Mesenteric fat pad (tissue), 1 donor: ENCODE measurements around the gene OLFM2. TPM values are rescaled to one million over a fixed set of nuclear protein-coding genes. Genes with fewer than 3 reads are reported as not detected.

ENCODE experiments used
- DNase-seq: peaks from one replicate; pipeline ENCODE4 v3.0.0-alpha.2; 2020; ENCODE audit warnings: low spot score
- total RNA-seq: library from RNA; stranded (reverse); fragmentation: NEBNext Ultra II Directional; extraction: Animal tissue kit (Norgen Biotek cat#: 25700); gene quantifications from one replicate; pipeline ENCODE4 v1.2.1, GENCODE V29; 2021
- donor health status: DM: yes; HTN: yes; CAD: no.

Gene OLFM2
- total RNA-seq, 1 donor from 2014 or later: 15.9 TPM

GRCh38 chr19:9910625-9911024 lies 25.7 kb downstream of the OLFM2 start:
- DNase-seq: no peak

GRCh38 chr19:9909251-9909650 lies 27.1 kb downstream of the OLFM2 start:
- DNase-seq: no peak

DNA sequence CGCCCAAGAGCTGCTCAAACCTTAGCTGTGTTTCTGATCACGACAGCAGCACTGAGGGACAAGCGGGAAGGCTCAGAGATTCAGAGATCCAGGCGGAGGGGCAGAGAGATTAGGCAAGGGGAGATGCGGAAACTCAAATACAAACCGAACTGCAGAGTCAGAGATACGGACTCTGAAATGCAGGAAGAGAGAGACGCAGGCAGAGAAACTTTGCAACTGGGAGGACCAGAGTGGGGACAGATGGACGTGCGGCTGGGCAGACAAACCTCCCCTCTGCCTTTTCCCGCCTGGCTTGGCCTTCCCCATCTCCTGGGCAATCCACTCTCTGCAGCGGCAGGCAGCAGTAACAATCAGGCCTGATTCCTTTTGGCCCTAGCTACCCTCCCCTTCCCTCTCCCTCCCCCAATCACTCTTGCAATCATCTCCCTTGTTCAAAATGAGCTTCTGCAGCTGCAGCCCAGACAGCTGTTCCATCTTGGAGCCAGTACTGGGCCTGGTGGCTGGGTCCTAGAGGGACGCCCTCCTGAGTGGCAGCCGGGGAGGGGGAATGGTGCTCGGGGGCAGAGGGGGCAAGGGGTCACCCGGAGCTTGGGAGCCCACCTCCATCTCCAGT lies 29.7 kb downstream of the OLFM2 start:
- no peak for DNase-seq

- DNase-seq: no peak
Observed at GRCh38 chr19:9903336-9903735, 33.0 kb downstream of the OLFM2 start.

GRCh38 chr19:9901642-9902041 lies 34.7 kb downstream of the OLFM2 start:
- no peak for DNase-seq

GRCh38 chr19:9901020-9901419 lies 35.3 kb downstream of the OLFM2 start:
- no peak for DNase-seq

DNA sequence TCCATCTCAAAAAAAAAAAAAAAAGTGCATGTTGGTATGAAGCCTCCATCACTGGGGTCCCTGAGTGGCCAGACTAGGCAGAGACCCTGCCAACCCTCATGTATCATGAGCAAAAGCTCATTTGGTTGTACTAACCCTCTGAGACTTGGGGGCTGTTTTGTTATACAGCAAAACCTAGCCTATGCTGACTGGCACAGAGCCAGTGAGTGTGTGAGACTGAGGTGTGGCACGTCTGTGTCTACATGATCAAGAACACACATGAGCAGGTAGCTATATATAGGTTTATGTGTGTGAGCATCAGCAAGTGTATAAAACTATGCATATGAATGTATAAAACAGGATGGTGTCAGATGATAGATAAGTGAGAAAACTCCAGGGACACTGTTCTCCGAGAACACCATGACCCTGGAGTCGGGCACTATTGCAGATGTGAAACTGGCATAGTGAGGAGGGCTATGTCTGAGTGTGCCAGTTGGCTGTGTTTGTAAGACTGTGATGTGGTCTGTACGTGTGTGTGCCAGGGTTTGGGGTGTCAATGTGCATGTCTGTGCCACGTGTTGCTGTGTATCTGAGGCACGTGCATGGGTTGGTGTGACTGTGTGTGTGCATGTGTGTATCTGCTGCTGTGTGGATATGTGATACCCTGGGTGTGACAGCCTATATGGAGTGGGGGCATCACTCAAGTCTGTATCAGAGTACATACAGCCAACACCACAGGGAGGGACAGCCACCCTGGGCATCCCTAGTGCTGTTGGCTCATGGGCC lies 44.5 kb downstream of the OLFM2 start:
- no peak for DNase-seq

GRCh38 chr19:9885077-9885552 lies 51.2 kb downstream of the OLFM2 start:
- DNase-seq: no peak

- DNase-seq: no peak
Observed at GRCh38 chr19:9883764-9884163, 52.6 kb downstream of the OLFM2 start.

DNA sequence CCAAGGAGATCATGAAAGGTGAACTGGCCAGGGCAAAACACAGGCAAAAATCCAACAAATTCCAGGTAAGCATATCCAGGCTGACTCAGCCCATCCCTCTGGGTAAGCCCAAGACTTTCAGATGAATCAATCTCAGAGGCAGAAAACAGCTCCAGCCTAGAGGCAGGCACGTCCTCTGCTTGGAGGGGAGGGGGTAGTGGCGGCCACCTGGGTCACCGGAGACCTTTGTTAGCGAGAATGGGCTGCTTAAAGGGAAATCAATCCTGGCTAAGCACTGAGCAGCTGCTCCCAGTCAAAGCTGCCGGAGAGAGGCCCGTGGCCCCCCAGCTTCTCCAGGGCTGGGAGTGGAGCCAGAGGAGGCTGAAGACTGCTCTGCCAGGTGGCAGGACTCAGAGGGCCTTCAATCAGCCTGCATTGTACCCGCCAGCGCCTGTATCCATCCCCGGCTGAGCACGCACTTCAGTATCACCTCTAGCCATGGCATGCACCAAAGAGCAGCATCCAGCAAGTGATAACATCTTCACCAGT lies 53.0 kb downstream of the OLFM2 start:
- no peak for DNase-seq

GRCh38 chr19:9881720-9882119 lies 54.6 kb downstream of the OLFM2 start:
- no peak for DNase-seq

DNA sequence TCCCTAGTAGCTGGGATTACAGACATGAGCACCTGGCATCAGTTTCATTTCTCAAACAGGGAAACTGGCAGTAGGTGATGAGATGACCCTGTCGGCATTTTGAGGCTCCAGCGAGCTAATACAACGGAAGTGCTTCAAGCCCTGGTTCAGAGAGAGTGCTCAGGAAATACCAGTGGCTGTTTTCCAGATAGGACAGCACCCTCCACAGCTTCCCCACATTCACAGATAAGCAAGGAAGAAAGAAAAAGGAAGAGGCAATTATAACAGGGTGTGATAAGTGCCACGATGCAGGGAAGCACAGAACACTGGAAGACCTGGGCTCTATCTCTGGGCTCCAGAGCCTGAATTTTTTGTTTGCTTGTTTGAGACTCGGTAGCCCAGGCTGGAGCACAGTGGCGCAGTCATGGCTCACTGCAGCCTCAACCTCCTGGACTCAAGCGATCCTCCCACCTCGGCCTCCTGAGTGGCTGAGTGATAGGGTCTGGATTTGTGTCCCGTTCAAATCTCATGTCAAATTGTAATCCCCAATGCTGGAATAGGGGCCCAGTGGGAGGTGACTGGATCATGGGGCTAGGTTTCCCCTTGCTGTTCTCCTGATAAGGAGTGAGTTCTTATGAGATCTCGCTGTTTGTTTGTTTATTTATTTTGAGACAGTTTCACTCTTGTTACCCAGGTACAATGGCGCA lies 57.7 kb downstream of the OLFM2 start:
- DNase-seq: no peak

DNA sequence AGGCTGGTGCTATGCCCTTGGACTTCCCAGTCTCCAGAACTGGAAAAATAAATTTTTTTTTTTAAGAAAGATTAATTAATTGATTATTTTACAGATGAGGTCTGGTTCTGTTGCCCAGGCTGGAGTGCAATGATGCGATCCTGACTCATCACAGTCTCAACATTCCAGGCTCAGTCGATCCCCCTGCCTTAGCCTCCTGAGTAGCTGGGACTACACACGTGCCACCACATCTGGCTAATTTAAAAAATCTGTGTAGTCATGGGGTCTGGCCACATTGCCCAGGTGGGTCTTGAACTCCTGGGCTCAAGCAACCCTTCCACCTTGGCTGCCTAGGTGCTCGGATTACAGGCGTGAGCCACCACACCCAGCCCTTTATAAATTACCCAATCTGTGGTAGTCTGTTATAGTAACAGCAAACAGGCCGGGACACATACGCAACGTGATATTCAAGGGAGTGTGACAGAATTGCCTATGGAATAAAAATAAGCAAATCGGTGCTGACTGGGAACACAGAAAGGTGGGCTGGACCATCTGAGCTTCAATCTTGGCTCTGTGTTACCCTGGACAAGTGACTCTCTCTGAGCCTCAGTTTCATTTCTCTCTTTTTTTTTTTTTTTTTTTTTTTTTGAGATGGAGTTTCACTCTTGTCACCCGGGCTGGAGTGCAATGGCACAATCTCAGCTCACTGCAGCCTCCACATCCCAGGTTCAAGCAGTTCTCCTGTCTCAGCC lies 58.4 kb downstream of the OLFM2 start:
- DNase-seq: no peak

GRCh38 chr19:9875796-9876195 lies 60.5 kb downstream of the OLFM2 start:
- DNase-seq: no peak

GRCh38 chr19:9875031-9875627 lies 61.2 kb downstream of the OLFM2 start:
- no peak for DNase-seq

DNA sequence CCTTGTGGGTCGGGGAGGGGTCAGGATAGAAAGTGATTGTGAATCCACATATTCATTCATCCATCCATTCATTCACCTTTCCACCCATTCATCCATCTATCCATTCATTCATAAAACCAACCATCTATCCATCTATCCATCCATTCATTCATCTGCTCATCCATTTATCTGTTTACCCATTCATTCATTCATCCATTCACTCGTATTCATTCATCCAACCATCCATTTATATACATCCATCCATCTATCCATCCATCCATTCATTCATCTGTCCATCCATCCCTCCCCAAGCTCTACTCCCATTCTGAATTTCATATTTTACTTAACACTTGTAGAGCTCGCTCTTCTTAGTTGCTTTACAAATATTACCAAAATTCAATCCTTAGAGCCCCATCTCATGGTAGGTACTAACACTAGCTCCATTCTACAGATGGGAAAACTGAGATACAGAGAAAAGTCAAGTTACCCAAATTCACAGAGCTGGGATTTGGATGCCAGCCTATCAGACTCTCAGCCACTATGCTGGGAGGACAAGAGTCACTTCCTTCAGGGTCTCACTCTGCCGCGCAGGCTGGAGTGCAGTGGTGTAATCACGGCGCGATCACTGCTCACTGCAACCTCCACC lies 63.6 kb downstream of the OLFM2 start:
- no peak for DNase-seq

DNA sequence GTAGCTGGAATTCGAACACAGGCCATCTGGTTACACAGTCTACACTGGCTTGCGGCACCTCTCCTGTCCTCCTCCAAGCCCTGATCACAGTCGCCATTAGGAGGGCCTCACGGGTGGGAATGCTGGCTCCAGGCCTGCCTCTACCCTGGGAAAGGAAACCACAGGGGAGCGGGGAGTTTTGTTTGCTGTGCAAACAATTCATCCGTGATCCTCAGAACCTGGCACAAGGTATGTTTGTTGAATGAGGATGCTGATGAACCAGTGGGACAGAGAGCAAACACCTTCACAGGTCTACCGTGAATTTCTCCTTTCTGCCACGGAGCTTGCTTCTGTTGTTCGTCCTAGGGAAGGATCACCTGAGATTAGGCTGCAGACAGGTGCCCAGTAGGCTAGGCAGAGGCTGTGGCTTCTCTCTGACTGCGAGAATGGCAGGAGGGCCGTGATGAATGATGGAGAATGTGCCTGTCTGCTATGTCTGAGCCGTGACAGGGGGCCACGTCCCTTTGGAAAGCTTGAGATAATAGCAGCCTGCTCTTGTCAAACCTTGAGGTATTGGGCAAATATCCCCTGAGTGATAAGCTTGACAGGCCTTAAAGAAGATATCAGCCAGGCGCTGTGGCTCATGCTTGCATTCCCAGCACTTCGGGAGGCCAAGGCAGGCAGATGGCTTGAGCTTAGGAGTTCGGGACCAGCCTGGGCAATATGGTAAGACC lies 64.5 kb downstream of the OLFM2 start:
- DNase-seq: no peak

DNA sequence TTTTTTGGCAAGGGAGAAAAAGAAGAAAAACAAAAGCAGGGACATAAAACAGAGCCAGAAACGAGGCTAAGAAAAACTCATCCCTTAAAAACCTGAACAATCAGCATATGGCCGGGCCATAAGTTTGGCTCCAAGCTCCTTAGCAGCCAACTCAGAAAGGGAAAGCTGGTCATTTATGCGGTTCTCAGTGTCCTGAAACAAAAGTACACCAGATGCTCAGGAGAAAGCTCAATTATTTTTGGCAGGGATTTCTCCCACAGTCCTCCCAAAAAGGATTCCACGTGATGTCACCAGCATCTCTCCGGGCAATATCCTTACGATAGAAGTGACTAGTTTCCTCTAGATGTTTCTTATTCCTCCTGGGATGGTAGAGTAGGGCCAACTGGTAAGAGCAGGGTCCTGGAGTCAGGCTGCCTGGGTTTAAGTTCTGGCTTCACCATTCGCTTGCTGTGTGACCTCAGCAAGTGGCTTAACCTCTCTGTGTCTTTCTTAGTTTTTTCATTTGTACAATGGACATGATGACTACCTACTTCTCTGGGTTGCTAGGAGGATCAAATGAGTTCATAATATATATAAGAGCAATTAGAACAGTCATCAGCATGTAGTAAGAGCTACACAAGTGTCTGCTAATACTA lies 67.2 kb downstream of the OLFM2 start:
- no peak for DNase-seq

DNA sequence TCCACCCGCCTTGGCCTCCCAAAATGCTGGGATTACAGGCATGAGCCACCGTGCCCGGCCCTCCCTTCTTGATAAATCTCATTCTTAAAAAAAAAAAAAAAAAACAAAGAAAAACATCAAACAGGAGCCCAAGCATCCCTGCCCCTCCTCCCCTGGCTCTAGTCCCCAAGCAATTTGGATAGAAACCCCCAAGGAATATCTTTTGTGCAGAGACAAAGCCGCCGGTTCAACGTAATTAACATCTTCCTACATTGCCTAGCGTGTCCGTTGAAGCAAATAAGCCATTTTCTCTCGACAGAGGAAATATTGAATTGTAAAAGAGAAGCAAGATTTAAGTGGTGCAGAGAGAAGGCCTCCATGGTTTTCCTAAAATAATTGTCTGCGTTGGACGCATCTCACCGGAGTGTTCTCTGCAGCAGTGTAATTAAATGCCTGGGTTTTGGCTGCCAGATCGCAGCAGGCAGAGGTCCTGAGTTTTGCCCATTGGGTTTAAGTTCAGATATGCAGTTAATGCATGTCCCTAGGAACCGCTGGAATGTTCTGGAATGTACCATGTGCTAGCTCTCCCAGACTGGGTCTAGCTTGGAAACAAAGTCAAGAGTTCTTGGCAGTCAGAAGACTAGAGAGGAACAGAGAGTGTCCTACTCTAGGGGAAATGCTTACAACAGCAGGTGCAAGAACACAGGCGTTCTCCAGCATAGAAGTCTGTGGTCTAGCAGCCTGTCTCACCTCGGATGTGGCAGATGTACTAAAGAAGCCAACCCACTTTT lies 70.4 kb downstream of the OLFM2 start:
- DNase-seq: no peak
